A673 (cell line): ENCODE measurements around the gene ST3GAL2. TPM values are rescaled to one million over a fixed set of nuclear protein-coding genes. Genes with fewer than 3 reads are reported as not detected.

ENCODE experiments used
- BruUV-seq: library from RNA; stranded (reverse); fragments of 400-500 nt; replicated peaks from 2 replicates; lab custom pipeline; 2021; lab: Mats Ljungman, UMichigan
- CTCF ChIA-PET: fragments of 300-600 bp; sonication (Branson Sonifier 250); formaldehyde crosslinking; loops from one replicate; lab custom pipeline; 2022; ENCODE audit warnings: antibody characterized with exemption; lab: Charles Lee
- POLR2A ChIA-PET: fragments of 300-600 bp; sonication (Branson Sonifier 250); formaldehyde crosslinking; loops from one replicate; lab custom pipeline; 2022; ENCODE audit warnings: antibody characterized with exemption; ENCODE audit not compliant: low non-redundant PET; lab: Charles Lee
- DNase-seq: peaks from one replicate; pipeline ENCODE4 v3.0.0-alpha.2; 2015; ENCODE audit warnings: low spot score
- H3K27ac ChIP-seq: fragments of 200-600 bp; sonication (generic); 2 replicates; pipeline ENCODE4 v1.5.1; 2016; ENCODE audit warnings: mixed run types, low read depth, mild to moderate bottlenecking, mixed read lengths, antibody characterized with exemption, low read length; ENCODE audit not compliant: poor library complexity, severe bottlenecking
- H3K27me3 ChIP-seq: fragments of 200-600 bp; sonication (generic); replicated peaks from 2 replicates; pipeline ENCODE4 v1.6.1; 2017; ENCODE audit warnings: mixed run types, low read depth, mild to moderate bottlenecking, mixed read lengths, antibody characterized with exemption, low read length; ENCODE audit not compliant: insufficient read depth, poor library complexity
- H3K36me3 ChIP-seq: fragments of 200-600 bp; sonication (generic); 2 replicates; pipeline ENCODE4 v1.6.1; 2016; ENCODE audit warnings: mixed run types, mild to moderate bottlenecking, mixed read lengths, antibody characterized with exemption, low read length; ENCODE audit not compliant: insufficient read depth, poor library complexity, severe bottlenecking
- H3K4me1 ChIP-seq: fragments of 200-600 bp; sonication (generic); 2 replicates; pipeline ENCODE4 v1.6.1; 2017; ENCODE audit warnings: mixed run types, mild to moderate bottlenecking, mixed read lengths, antibody characterized with exemption, low read length; ENCODE audit not compliant: insufficient read depth, poor library complexity, severe bottlenecking
- H3K4me3 ChIP-seq: fragments of 200-600 bp; sonication (generic); 2 replicates; pipeline ENCODE4 v1.5.1; 2016; ENCODE audit warnings: low read depth, mixed run types, mild to moderate bottlenecking, mixed read lengths, low read length; ENCODE audit not compliant: poor library complexity, severe bottlenecking
- H3K9me3 ChIP-seq: fragments of 200-600 bp; sonication (generic); 2 replicates; pipeline ENCODE4 v1.6.1; 2016; ENCODE audit warnings: mixed run types, low read depth, mild to moderate bottlenecking, mixed read lengths, antibody characterized with exemption, low read length; ENCODE audit not compliant: poor library complexity, severe bottlenecking
- CTCF ChIP-seq: fragments of 300-800, 200-600 bp; sonication (generic); conservative IDR thresholded peaks from 2 replicates; pipeline ENCODE4 v1.5.1; 2017; ENCODE audit warnings: low read depth, mild to moderate bottlenecking, antibody characterized with exemption, low read length, moderate library complexity, mixed read lengths
- EZH2 ChIP-seq: fragments of 200-600 bp; sonication (generic); IDR thresholded peaks from 2 replicates; pipeline ENCODE4 v1.6.1; 2017; ENCODE audit warnings: borderline replicate concordance, low read depth, mild to moderate bottlenecking, mixed read lengths, antibody characterized with exemption, low read length; ENCODE audit not compliant: poor library complexity, severe bottlenecking
- intact Hi-C: fragments of 100-400 bp; cut with micrococcal nuclease; formaldehyde crosslinking; loops from one replicate; pipeline ENCODE4 v1.10.0; 2022; ENCODE audit not compliant: unreplicated experiment
- total RNA-seq: library from RNA; stranded (reverse); gene quantifications from 2 replicates; pipeline ENCODE4 v1.2.3, GENCODE V29; 2021

ST3GAL2 gene
- total RNA-seq, 1 experiment from 2014 or later = 26.5 TPM

GRCh38 chr16:70418993-70419318 lies 19.9 kb downstream of the ST3GAL2 start:
- CTCF ChIA-PET = no interaction called here

DNA sequence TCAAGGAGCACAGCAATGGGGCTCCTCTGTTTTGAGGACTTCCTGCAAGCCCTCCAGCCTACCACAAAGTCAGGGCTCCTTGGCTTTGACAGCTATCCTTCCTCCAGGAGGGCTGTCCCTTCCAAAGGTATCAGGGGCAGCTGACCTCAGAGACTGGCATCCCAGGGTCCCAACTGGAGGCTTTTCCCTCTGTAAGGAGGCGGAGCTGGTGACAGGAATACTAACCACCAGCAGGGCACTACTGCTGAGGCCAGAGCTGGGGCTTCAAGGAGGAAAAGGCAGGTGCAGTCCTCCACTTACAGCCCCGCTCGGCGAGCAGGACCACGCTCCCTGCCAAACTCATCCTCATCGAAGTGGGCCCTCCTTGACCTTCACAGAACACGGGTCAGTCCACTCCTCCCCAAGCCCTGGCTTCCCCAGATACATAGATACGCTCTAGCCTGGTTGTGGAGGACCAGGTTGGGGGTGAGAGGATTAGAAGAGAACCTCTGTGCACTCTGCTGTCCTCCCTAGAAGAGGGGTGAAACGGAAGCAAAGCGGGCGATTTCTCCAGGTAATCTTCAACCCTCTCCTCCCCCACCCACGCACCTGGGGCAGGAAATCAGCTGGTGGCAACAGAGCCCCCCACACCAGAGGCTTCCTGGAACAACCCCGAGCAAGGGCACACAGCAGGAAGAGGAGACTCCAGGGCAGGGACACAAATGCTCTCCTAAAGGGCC lies 20.5 kb downstream of the ST3GAL2 start:
- H3K36me3 ChIP-seq = no peaks in the 10 kb centered on the region
- intact Hi-C loops = no loop called here
- H3K4me1 ChIP-seq = no peaks in the 10 kb centered on the region
- no peak overlapping the region for H3K4me3 ChIP-seq
- TF ChIP-seq EZH2 (no peak), CTCF (no peak)
- DNase-seq = no peak
- POLR2A ChIA-PET = no interaction called here
- H3K27me3 ChIP-seq = no peaks in the 10 kb centered on the region
- no TSS peak for BruUV-seq
- CTCF ChIA-PET = no interaction called here
- H3K9me3 ChIP-seq = no peaks in the 10 kb centered on the region
- no peak overlapping the region for H3K27ac ChIP-seq

More at GRCh38 chr16:70418993-70419318, 19.9 kb downstream of the ST3GAL2 start:
- Histone ChIP-seq H3K4me1 (no peaks in the 10 kb centered on the region), H3K9me3 (no peaks in the 10 kb centered on the region), H3K36me3 (no peaks in the 10 kb centered on the region), H3K4me3 (no peak overlapping the region), H3K27me3 (no peaks in the 10 kb centered on the region), H3K27ac (no peak overlapping the region)
- TF ChIP-seq EZH2 (no peak), CTCF (no peak)
- no TSS peak for BruUV-seq
- DNase-seq = no peak
- POLR2A ChIA-PET = no interaction called here
- intact Hi-C loops = no loop called here

GRCh38 chr16:70417661-70418060 lies 21.2 kb downstream of the ST3GAL2 start:
- CTCF ChIA-PET = no interaction called here
- Histone ChIP-seq H3K27ac (no peak overlapping the region), H3K9me3 (no peaks in the 10 kb centered on the region), H3K4me3 (no peak overlapping the region), H3K36me3 (no peaks in the 10 kb centered on the region), H3K27me3 (no peaks in the 10 kb centered on the region), H3K4me1 (no peaks in the 10 kb centered on the region)
- DNase-seq = no peak
- intact Hi-C loops = no loop called here
- BruUV-seq = no TSS peak
- POLR2A ChIA-PET = no interaction called here
- TF ChIP-seq EZH2 = no peak
- TF ChIP-seq CTCF = no peak
